HG03066 (cell line): ENCODE data around the gene CERS3.
"Not testable (repeated sequence)": the region's sequence is repeated elsewhere in the genome, so short reads cannot be mapped to it uniquely, and the experiment has no call there.

Experiments used
- ATAC-seq: cut with Tn5 transposase; IDR thresholded peaks from one replicate; pipeline ENCODE4 v1.9.1; 2021; ENCODE audit warnings: low read depth; ENCODE audit not compliant: unreplicated experiment

Gene CERS3

GRCh38 chr15:100468285-100468684 lies 60.5 kb downstream of the CERS3 start:
- no peak for ATAC-seq

- no peak for ATAC-seq
These were observed 62.7 kb downstream of the CERS3 start for GRCh38 chr15:100466073-100466472.

- ATAC-seq = no peak
These were observed 63.9 kb downstream of the CERS3 start for GRCh38 chr15:100464888-100465287.

- ATAC-seq = no peak
These were observed 64.5 kb downstream of the CERS3 start for GRCh38 chr15:100464256-100464655.

- no peak for ATAC-seq
These were observed 65.2 kb downstream of the CERS3 start for GRCh38 chr15:100463515-100463914.

- no peak for ATAC-seq
These were observed 67.7 kb downstream of the CERS3 start for GRCh38 chr15:100461049-100461448.

GRCh38 chr15:100457201-100457600 lies 71.5 kb downstream of the CERS3 start:
- no peak for ATAC-seq

GRCh38 chr15:100454148-100454547 lies 74.6 kb downstream of the CERS3 start:
- ATAC-seq = no peak

GRCh38 chr15:100448481-100448880 lies 80.3 kb downstream of the CERS3 start:
- no peak for ATAC-seq

GRCh38 chr15:100441063-100441462 lies 87.7 kb downstream of the CERS3 start:
- ATAC-seq = not testable (repeated sequence)

- ATAC-seq = no peak
These were observed 89.2 kb downstream of the CERS3 start for GRCh38 chr15:100439514-100439913.

- ATAC-seq = no peak
These were observed 90.2 kb downstream of the CERS3 start for GRCh38 chr15:100438570-100438969.

GRCh38 chr15:100437261-100437660 lies 91.5 kb downstream of the CERS3 start:
- ATAC-seq = no peak

GRCh38 chr15:100434561-100434960 lies 94.2 kb downstream of the CERS3 start:
- ATAC-seq = no peak

- no peak for ATAC-seq
These were observed 94.7 kb downstream of the CERS3 start for GRCh38 chr15:100434038-100434437.

GRCh38 chr15:100433304-100433703 lies 95.4 kb downstream of the CERS3 start:
- ATAC-seq = no peak

GRCh38 chr15:100430411-100430810 lies 98.3 kb downstream of the CERS3 start:
- ATAC-seq = no peak

GRCh38 chr15:100429116-100429728 lies 99.5 kb downstream of the CERS3 start:
- ATAC-seq = no peak

GRCh38 chr15:100426937-100427336 lies 101.8 kb downstream of the CERS3 start:
- no peak for ATAC-seq

- no peak for ATAC-seq
These were observed 123.6 kb downstream of the CERS3 start for GRCh38 chr15:100405179-100405578.

GRCh38 chr15:100400996-100401395 lies 127.8 kb downstream of the CERS3 start:
- no peak for ATAC-seq

- no peak for ATAC-seq
These were observed 133.9 kb downstream of the CERS3 start for GRCh38 chr15:100394736-100395440.
